Neural progenitor cell (in vitro differentiated cells): ENCODE results near the gene ARHGEF40. TPM values are rescaled to one million over a fixed set of nuclear protein-coding genes. Genes with fewer than 3 reads are reported as not detected.
A peak's percentile ranks its signal among the peaks of the same experiment; 100 is the strongest.

ENCODE experiments used
- DNase-seq: peaks from one replicate; pipeline ENCODE4 v3.0.0-alpha.2; 2016; ENCODE audit warnings: low spot score
- H2AFZ ChIP-seq: fragments of 200-600 bp; sonication (generic); replicated peaks from 2 replicates; pipeline ENCODE4 v1.6.1; 2016; ENCODE audit warnings: antibody characterized with exemption
- H3F3A ChIP-seq: fragments of 200-600 bp; sonication (generic); 2 replicates; pipeline ENCODE4 v1.6.1; 2016; ENCODE audit warnings: antibody characterized with exemption, low read depth
- H3K27ac ChIP-seq: fragments of 200-600 bp; sonication (generic); 2 replicates; pipeline ENCODE4 v1.5.1; 2016; ENCODE audit warnings: mild to moderate bottlenecking
- H3K27me3 ChIP-seq: fragments of 200-600 bp; sonication (generic); 2 replicates; pipeline ENCODE4 v1.6.1; 2016; ENCODE audit warnings: mild to moderate bottlenecking, moderate library complexity
- H3K36me3 ChIP-seq: fragments of 200-600 bp; sonication (generic); 2 replicates; pipeline ENCODE4 v1.5.1; 2016
- H3K4me1 ChIP-seq: fragments of 200-600 bp; sonication (generic); 2 replicates; pipeline ENCODE4 v1.6.1; 2016; ENCODE audit warnings: mixed run types
- H3K4me2 ChIP-seq: fragments of 200-600 bp; sonication (generic); 2 replicates; pipeline ENCODE4 v1.6.1; 2016
- H3K4me3 ChIP-seq: fragments of 200-600 bp; sonication (generic); 2 replicates; pipeline ENCODE4 v1.5.1; 2016
- H3K79me2 ChIP-seq: fragments of 200-600 bp; sonication (generic); 2 replicates; pipeline ENCODE4 v1.6.1; 2016; ENCODE audit warnings: low read depth
- H3K9ac ChIP-seq: fragments of 200-600 bp; sonication (generic); 2 replicates; pipeline ENCODE4 v1.6.1; 2016
- H3K9me3 ChIP-seq: fragments of 200-600 bp; sonication (generic); 2 replicates; pipeline ENCODE4 v1.5.1; 2016; ENCODE audit warnings: low read depth
- H4K20me1 ChIP-seq: fragments of 200-600 bp; sonication (generic); 2 replicates; pipeline ENCODE4 v1.6.1; 2016; ENCODE audit warnings: low read depth
- H3K27ac Mint-ChIP-seq: 3 replicates; pipeline ENCODE4 v1.8.0; 2021; ENCODE audit warnings: mixed read lengths
- H3K27me3 Mint-ChIP-seq: 2 replicates; pipeline ENCODE4 v1.8.0; 2022; ENCODE audit warnings: low read depth, mild to moderate bottlenecking, inconsistent platforms, moderate library complexity, mixed read lengths; ENCODE audit not compliant: insufficient read depth
- H3K36me3 Mint-ChIP-seq: 3 replicates; pipeline ENCODE4 v1.8.0; 2021; ENCODE audit warnings: mixed read lengths
- H3K4me1 Mint-ChIP-seq: 3 replicates; pipeline ENCODE4 v1.8.0; 2021; ENCODE audit warnings: mixed read lengths
- H3K4me3 Mint-ChIP-seq: 3 replicates; pipeline ENCODE4 v1.8.0; 2021; ENCODE audit warnings: mild to moderate bottlenecking, moderate library complexity, mixed read lengths
- H3K9me3 Mint-ChIP-seq: 3 replicates; pipeline ENCODE4 v1.8.0; 2020; ENCODE audit warnings: mixed read lengths
- CTCF ChIP-seq: fragments of 200-600 bp; sonication (generic); IDR thresholded peaks from 2 replicates; pipeline ENCODE4 v1.5.1; 2017; ENCODE audit warnings: antibody characterized with exemption, mild to moderate bottlenecking
- EZH2 ChIP-seq: fragments of 200-600 bp; sonication (generic); IDR thresholded peaks from 2 replicates; pipeline ENCODE4 v1.6.1; 2017; ENCODE audit warnings: antibody characterized with exemption, mild to moderate bottlenecking, moderate library complexity
- EZH2phosphoT487 ChIP-seq: fragments of 200-600 bp; sonication (generic); IDR thresholded peaks from 2 replicates; pipeline ENCODE4 v1.6.1; 2017; ENCODE audit warnings: antibody characterized with exemption
- total RNA-seq: library from RNA; depleted of rRNA; stranded (reverse); fragments of >200 nt; gene quantifications from 2 replicates; pipeline ENCODE4 v1.2.3, GENCODE V29; 2015; ENCODE audit warnings: low replicate concordance

ARHGEF40 gene
- 15.0 and 46.0 TPM in 2 replicates for total RNA-seq

GRCh38 chr14:21070083-21070609, at the start of gene ARHGEF40:
Gene ARHGEF40 (plus strand): TSS chr14:21070304. CDS start chr14:21070397, 93 bp downstream.
- Histone ChIP-seq H3K4me1 (peaks cover 10% of the 10 kb centered on the region), H3K4me3 (peak within 1 kb of the TSS; percentile 75), H3K4me2 (peak within 1 kb of the TSS; percentile 92), H3F3A (peaks cover 45% of the 10 kb centered on the region), H2AFZ (peak within 1 kb of the TSS; percentile 38), H3K79me2 (peaks cover 23% of the 10 kb centered on the region), H3K9ac (peak within 1 kb of the TSS; percentile 51), H3K36me3 (no peaks in the 10 kb centered on the region), H4K20me1 (peaks cover 13% of the 10 kb centered on the region), H3K27ac (peak within 1 kb of the TSS; percentile 68), H3K9me3 (no peaks in the 10 kb centered on the region), H3K27me3 (peaks cover 7% of the 10 kb centered on the region)
- H3K9me3 Mint-ChIP-seq: no peaks in the 10 kb centered on the region
- H3K27ac Mint-ChIP-seq: peak within 1 kb of the TSS; percentile 98
- peak within 1 kb of the TSS; percentile 97 for H3K4me3 Mint-ChIP-seq
- peaks cover 35% of the 10 kb centered on the region for H3K4me1 Mint-ChIP-seq
- TF ChIP-seq EZH2 (no peak), EZH2phosphoT487 (no peak), CTCF (no peak)
- peaks cover 20% of the 10 kb centered on the region for H3K36me3 Mint-ChIP-seq
- peaks cover 9% of the 10 kb centered on the region for H3K27me3 Mint-ChIP-seq
- DNase-seq: peak; percentile 84

GRCh38 chr14:21020977-21021545, 49.0 kb upstream of the ARHGEF40 start:
- no peak for DNase-seq
- peaks cover 2% of the 10 kb centered on the region for H3K9me3 Mint-ChIP-seq
- H2AFZ ChIP-seq: no peak overlapping the region
- H3K36me3 ChIP-seq: no peaks in the 10 kb centered on the region
- peaks cover 13% of the 10 kb centered on the region for H3K27me3 Mint-ChIP-seq
- peaks cover 2% of the 10 kb centered on the region for H3K4me1 ChIP-seq
- H3K79me2 ChIP-seq: no peaks in the 10 kb centered on the region
- H3K27me3 ChIP-seq: peaks cover 59% of the 10 kb centered on the region
- no peak overlapping the region for H3K4me2 ChIP-seq
- H3K27ac Mint-ChIP-seq: no peak overlapping the region
- no peak overlapping the region for H3K27ac ChIP-seq
- H3K36me3 Mint-ChIP-seq: peaks cover 7% of the 10 kb centered on the region
- H3K9me3 ChIP-seq: no peaks in the 10 kb centered on the region
- no peaks in the 10 kb centered on the region for H4K20me1 ChIP-seq
- TF ChIP-seq EZH2phosphoT487 (no peak), CTCF (no peak), EZH2 (no peak)
- H3K9ac ChIP-seq: no peak overlapping the region
- H3K4me3 Mint-ChIP-seq: no peak overlapping the region
- peaks cover 11% of the 10 kb centered on the region for H3K4me1 Mint-ChIP-seq
- H3K4me3 ChIP-seq: no peak overlapping the region
- no peaks in the 10 kb centered on the region for H3F3A ChIP-seq

GRCh38 chr14:21022686-21023085, 47.4 kb upstream of the ARHGEF40 start:
- TF ChIP-seq CTCF (no peak), EZH2 (no peak), EZH2phosphoT487 (no peak)
- Histone ChIP-seq H3K27ac (no peak overlapping the region), H4K20me1 (no peaks in the 10 kb centered on the region), H3K9ac (no peak overlapping the region), H3K4me1 (peaks cover 10% of the 10 kb centered on the region), H3K9me3 (no peaks in the 10 kb centered on the region), H3K36me3 (no peaks in the 10 kb centered on the region), H3K4me2 (no peak overlapping the region), H3K79me2 (no peaks in the 10 kb centered on the region), H2AFZ (no peak overlapping the region), H3K27me3 (peaks cover 75% of the 10 kb centered on the region), H3K4me3 (no peak overlapping the region), H3F3A (no peaks in the 10 kb centered on the region)
- H3K36me3 Mint-ChIP-seq: peaks cover 7% of the 10 kb centered on the region
- H3K4me1 Mint-ChIP-seq: peaks cover 15% of the 10 kb centered on the region
- peaks cover 2% of the 10 kb centered on the region for H3K9me3 Mint-ChIP-seq
- peak overlapping the region; percentile 30 for H3K4me3 Mint-ChIP-seq
- H3K27me3 Mint-ChIP-seq: peaks cover 19% of the 10 kb centered on the region
- H3K27ac Mint-ChIP-seq: no peak overlapping the region
- DNase-seq: no peak
